Right atrium auricular region (tissue), 2 donors: ENCODE results near the gene VOPP1. TPM values are rescaled to one million over a fixed set of nuclear protein-coding genes. Genes with fewer than 3 reads are reported as not detected.

Source experiments
- DNase-seq: peaks from one replicate; pipeline ENCODE4 v3.0.0-alpha.2; 2019; ENCODE audit warnings: low spot score
- H3K27ac ChIP-seq, 2 donors: fragments of 200-600 bp; sonication (generic); 1 replicate in 1 of 2; 2 replicates in 1 of 2; pipeline ENCODE4 v1.5.1; 2016 to 2019
- H3K27me3 ChIP-seq, 2 donors: fragments of 200-600 bp; sonication (generic); one replicate each; pipeline versions ENCODE4 v1.5.1 to v1.6.0; 2017 to 2019
- H3K36me3 ChIP-seq: fragments of 200-600 bp; sonication (generic); one replicate; pipeline ENCODE4 v1.5.1; 2016
- H3K4me1 ChIP-seq, 2 donors: fragments of 200-600 bp; sonication (generic); one replicate each; pipeline versions ENCODE4 v1.5.1 to v1.6.0; 2017 to 2019
- H3K4me3 ChIP-seq, 2 donors: fragments of 200-600 bp; sonication (generic); 1 replicate in 1 of 2; 2 replicates in 1 of 2; pipeline ENCODE4 v1.5.1; 2017 to 2019; ENCODE audit warnings: mild to moderate bottlenecking in 1 of 2, moderate library complexity in 1 of 2
- H3K9me3 ChIP-seq, 2 donors: fragments of 200-600 bp; sonication (generic); one replicate each; pipeline ENCODE4 v1.5.1; 2019
- total RNA-seq, 2 donors: library from RNA; depleted of rRNA; stranded (reverse); fragments of >200 nt; gene quantifications; one replicate each; pipeline ENCODE4 v1.1.0, GENCODE V29; 2016
- TF ChIP-seq, protein P1 (sequence below), 2 donors: fragments of 200-600 bp; sonication (generic); IDR thresholded peaks; one replicate each; pipeline ENCODE4 v1.5.1; 2019; ENCODE audit warnings: antibody characterized with exemption in 2 of 2

The VOPP1 gene
- total RNA-seq, 2 donors from 2014 or later = 21.4 to 24.1 TPM

DNA sequence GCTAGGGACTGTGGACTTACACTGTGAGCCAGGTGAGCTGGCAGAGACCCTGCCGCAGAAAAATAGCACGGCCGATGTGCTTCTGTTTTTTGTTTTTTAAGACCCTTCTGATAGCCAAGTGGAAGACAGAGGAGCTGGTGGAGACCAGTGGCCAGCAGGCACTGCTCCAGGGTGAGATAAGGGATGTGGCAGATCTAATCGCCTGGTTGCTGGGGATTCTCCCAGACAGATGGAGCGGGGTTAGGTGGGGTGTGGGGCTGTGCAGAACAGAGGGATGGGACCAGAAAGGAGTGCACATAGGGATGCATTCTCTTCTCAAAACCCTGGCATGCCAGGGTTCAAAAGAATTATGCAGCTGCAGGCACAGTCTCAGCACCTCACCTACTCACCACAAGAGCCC is 82.2 kb downstream of the VOPP1 start:
- no peaks in the 10 kb centered on the region for H3K27me3 ChIP-seq
- no peak overlapping the region for H3K27ac ChIP-seq
- TF ChIP-seq, protein P1, sequence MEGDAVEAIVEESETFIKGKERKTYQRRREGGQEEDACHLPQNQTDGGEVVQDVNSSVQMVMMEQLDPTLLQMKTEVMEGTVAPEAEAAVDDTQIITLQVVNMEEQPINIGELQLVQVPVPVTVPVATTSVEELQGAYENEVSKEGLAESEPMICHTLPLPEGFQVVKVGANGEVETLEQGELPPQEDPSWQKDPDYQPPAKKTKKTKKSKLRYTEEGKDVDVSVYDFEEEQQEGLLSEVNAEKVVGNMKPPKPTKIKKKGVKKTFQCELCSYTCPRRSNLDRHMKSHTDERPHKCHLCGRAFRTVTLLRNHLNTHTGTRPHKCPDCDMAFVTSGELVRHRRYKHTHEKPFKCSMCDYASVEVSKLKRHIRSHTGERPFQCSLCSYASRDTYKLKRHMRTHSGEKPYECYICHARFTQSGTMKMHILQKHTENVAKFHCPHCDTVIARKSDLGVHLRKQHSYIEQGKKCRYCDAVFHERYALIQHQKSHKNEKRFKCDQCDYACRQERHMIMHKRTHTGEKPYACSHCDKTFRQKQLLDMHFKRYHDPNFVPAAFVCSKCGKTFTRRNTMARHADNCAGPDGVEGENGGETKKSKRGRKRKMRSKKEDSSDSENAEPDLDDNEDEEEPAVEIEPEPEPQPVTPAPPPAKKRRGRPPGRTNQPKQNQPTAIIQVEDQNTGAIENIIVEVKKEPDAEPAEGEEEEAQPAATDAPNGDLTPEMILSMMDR (IDR thresholded peaks at IDR 0.05) = no peak
- peaks cover 0 to 3% of the 10 kb centered on the region in 2 donors for H3K4me1 ChIP-seq
- H3K36me3 ChIP-seq = peaks cover 21% of the 10 kb centered on the region
- H3K4me3 ChIP-seq = no peak overlapping the region
- no peaks in the 10 kb centered on the region for H3K9me3 ChIP-seq
- DNase-seq = no peak

DNA sequence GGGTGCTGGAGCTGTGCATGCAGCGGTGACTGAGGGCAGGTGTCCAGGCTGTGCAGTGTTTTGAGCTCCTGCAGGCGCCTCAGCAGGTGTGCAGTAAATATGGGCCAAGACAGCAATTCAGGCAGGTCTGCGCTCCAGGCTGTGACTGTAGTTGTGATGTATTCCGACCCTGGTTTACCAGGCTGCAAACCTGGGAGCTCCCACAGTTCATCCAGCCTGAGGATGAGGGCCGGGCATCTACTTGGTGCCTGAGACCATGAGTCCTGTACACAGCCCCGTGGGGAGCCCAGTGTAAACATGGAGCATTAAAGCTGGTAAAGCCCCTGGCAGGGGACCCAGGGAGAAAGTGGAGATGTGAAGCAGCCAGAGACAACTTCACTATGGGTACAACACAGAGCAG is 82.8 kb downstream of the VOPP1 start:
- Histone ChIP-seq H3K36me3 (peaks cover 21% of the 10 kb centered on the region), H3K27me3 (no peaks in the 10 kb centered on the region), H3K4me1 (peaks cover 0 to 3% of the 10 kb centered on the region in 2 donors), H3K9me3 (no peaks in the 10 kb centered on the region), H3K4me3 (no peak overlapping the region), H3K27ac (no peak overlapping the region)
- TF ChIP-seq, protein P1 (IDR thresholded peaks at IDR 0.05) = no peak
- DNase-seq = no peak

DNA sequence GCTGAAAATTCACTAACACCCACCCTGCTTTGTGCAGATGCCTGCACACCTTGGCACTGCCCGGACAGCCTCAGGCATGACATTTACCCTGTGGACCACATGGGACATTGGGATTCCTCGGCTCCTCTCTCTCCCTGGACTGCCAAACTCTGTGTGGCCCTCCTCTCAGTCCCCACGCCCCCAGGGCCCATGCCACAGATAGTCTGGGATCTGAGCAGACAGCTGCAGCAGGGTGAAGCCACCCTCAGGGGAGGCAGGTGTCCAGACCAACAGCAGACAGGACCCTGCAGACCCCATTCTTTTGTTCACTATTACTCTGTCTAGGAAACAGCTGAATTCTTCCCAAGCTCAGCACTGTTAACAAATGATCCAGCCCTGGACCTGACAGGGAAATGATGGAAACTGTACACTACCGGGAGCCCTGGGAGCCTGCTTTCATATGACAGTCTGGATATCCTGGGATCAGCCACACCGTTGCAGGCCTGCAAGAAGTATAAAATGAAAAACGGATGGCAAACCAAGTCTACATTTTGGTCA is 83.4 kb downstream of the VOPP1 start:
- Histone ChIP-seq H3K27me3 (no peaks in the 10 kb centered on the region), H3K4me1 (peaks cover 0 to 3% of the 10 kb centered on the region in 2 donors), H3K9me3 (no peaks in the 10 kb centered on the region), H3K4me3 (no peak overlapping the region), H3K27ac (no peak overlapping the region), H3K36me3 (peaks cover 21% of the 10 kb centered on the region)
- no peak for DNase-seq
- TF ChIP-seq, protein P1 (IDR thresholded peaks at IDR 0.05) = no peak

DNA sequence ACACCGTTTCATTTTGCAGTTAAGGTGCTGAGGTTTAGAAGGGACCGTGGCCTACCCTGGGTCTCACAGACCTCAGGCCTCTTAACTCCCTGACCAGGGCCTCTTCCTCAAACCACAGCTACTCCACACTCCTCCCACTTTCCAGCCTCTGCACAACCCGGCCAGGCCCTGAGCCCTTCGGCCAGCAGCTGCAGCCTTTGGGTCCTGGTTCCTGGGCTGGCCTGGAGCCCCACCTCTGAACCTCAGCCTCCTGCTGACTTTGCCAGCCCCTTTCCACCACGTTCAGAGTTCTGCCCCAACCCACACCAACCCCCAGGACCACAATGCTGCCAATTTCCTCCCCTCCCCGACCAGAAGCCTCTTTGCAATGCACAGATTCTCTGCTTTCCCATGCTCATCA is 84.1 kb downstream of the VOPP1 start:
- Histone ChIP-seq H3K9me3 (no peaks in the 10 kb centered on the region), H3K27ac (no peak overlapping the region), H3K27me3 (no peaks in the 10 kb centered on the region), H3K4me3 (no peak overlapping the region), H3K36me3 (peaks cover 21% of the 10 kb centered on the region), H3K4me1 (peaks cover 0 to 3% of the 10 kb centered on the region in 2 donors)
- no peak for DNase-seq
- TF ChIP-seq, protein P1 (IDR thresholded peaks at IDR 0.05) = no peak

DNA sequence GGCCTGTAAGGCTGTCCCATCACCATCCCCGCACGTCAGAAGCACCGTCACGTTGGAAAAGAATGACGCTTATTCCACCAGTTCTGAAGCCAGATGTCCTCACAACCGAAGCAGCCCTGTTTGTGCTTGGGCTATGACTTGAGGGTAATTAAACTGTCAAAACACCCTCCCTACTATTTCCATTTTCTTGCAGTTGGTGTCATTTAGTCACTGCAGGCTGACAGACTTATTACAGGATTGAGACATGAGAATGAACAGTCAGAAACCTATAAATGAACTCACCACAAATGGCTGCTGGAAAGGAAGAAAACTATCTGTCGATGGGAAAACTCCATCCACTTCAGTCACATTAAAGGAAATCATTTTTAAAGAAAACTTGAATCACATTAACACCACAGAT is 85.3 kb downstream of the VOPP1 start:
- Histone ChIP-seq H3K4me3 (no peak overlapping the region), H3K27ac (no peak overlapping the region), H3K4me1 (peaks cover 0 to 3% of the 10 kb centered on the region in 2 donors), H3K9me3 (no peaks in the 10 kb centered on the region), H3K36me3 (peaks cover 15% of the 10 kb centered on the region), H3K27me3 (no peaks in the 10 kb centered on the region)
- DNase-seq = no peak
- TF ChIP-seq, protein P1 (IDR thresholded peaks at IDR 0.05) = no peak

DNA sequence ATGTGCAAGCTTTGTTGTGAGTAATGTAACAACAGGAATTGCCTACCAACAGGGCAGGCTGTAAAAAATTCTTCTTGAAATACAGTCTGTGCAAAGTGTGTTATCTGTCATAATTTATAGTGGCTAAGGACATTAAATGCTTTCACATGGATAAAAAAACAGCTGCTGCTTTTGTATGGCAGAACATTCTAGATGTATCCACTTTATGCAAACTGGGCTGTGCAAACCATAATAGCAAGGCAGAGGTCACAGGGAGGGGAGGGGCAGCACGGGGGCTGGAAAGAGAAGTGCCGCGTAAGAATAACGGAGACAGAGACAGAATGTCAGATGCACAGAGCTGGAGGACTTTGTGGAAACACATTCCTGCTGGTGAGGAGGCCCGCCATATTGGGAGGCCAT is 86.1 kb downstream of the VOPP1 start:
- no peaks in the 10 kb centered on the region for H3K9me3 ChIP-seq
- no peak for DNase-seq
- H3K36me3 ChIP-seq = peaks cover 14% of the 10 kb centered on the region
- no peak overlapping the region for H3K4me3 ChIP-seq
- no peak overlapping the region for H3K27ac ChIP-seq
- H3K27me3 ChIP-seq = no peaks in the 10 kb centered on the region
- H3K4me1 ChIP-seq = peaks cover 0 to 3% of the 10 kb centered on the region in 2 donors
- TF ChIP-seq, protein P1 (IDR thresholded peaks at IDR 0.05) = no peak
